Ovary (tissue), 9 donors: ENCODE measurements around the gene POU5F1. TPM values are rescaled to one million over a fixed set of nuclear protein-coding genes. Genes with fewer than 3 reads are reported as not detected.

ENCODE experiments used
- DNase-seq, 5 donors: peaks; one replicate each; pipeline ENCODE4 v3.0.0-alpha.2; 2019 to 2020
- H3K27ac ChIP-seq, 2 donors: fragments of 200-600 bp; one replicate each; pipeline versions ENCODE4 v1.5.1 to v1.8.0; 2019 to 2022
- H3K27me3 ChIP-seq: fragments of 200-600 bp; one replicate; pipeline ENCODE4 v1.8.0; 2022
- H3K36me3 ChIP-seq: fragments of 200-600 bp; sonication (generic); one replicate; pipeline ENCODE4 v1.5.1; 2019
- H3K4me1 ChIP-seq: one replicate; pipeline ENCODE4 v1.8.1; 2013; ENCODE audit warnings: mild to moderate bottlenecking, moderate library complexity; ENCODE audit not compliant: insufficient read depth
- H3K4me3 ChIP-seq: fragments of 200-600 bp; sonication (generic); one replicate; pipeline ENCODE4 v1.5.1; 2017
- H3K9me3 ChIP-seq, 2 donors: fragments of 200-600 bp in 1 of 2; sonication (generic) in 1 of 2; one replicate each; pipeline versions ENCODE4 v1.5.1 to v1.8.1; 2013 to 2019; ENCODE audit warnings: mild to moderate bottlenecking in 1 of 2, moderate library complexity in 1 of 2
- EP300 ChIP-seq: sonication (generic); formaldehyde crosslinking; IDR thresholded peaks from one replicate; pipeline ENCODE4 v1.6.1; 2017; ENCODE audit warnings: antibody characterized with exemption
- POLR2A ChIP-seq: fragments of 450-650 bp; IDR thresholded peaks from one replicate; pipeline ENCODE4 v1.6.1; 2017; ENCODE audit warnings: antibody characterized with exemption, mild to moderate bottlenecking, moderate library complexity
- WGBS, 3 donors: extraction: QIAGEN DNeasy Blood & Tissue Kit in 1 of 3; methylation state at CpG; one replicate each; pipeline versions ENCODE4 v1.1.5 to v1.1.7; 2013 to 2017; 5-methylcytosine and 5-hydroxymethylcytosine counted together
- intact Hi-C, 4 donors: fragments of 100-400 bp; cut with DNase I; formaldehyde crosslinking; loops; one replicate each; pipeline versions ENCODE4 v1.11.0 to v1.15.1; 2022 to 2023
- polyA plus RNA-seq, 2 donors: library from polyadenylated mRNA; stranded (reverse); fragments of 200-250 nt in 1 of 2; fragments of 350-450 nt in 1 of 2; fragmentation: Illumina TruSeq in 1 of 2; extraction: RNeasy Lipid Tissue Mini Kit (QIAGEN cat#74804) in 1 of 2; gene quantifications; one replicate each; pipeline ENCODE4 v1.2.3, GENCODE V29; 2013 to 2014
- total RNA-seq, 7 donors: library from RNA; depleted of rRNA in 2 of 7; stranded (reverse); fragments of >200 nt in 2 of 7; fragmentation: NEBNext Ultra II Directional in 3 of 7; extraction: Animal tissue kit (Norgen Biotek cat#: 25700) in 3 of 7; gene quantifications; one replicate each; pipeline versions ENCODE4 v1.1.0 to v1.2.4, GENCODE V29; 2016 to 2023
- TF ChIP-seq, protein P1 (sequence below), 3 donors: fragments of 450-650 bp in 2 of 3; fragments of 200-600 bp in 1 of 3; IDR thresholded peaks; one replicate each; pipeline versions ENCODE4 v1.5.1 to v1.8.0; 2016 to 2022; ENCODE audit warnings: antibody characterized with exemption in 3 of 3, mild to moderate bottlenecking in 1 of 3
- donor health status: DM: no; HTN: no; CAD: no; lungs with moderate emphysema.
- donor health status: DM: no; HTN: no; CAD: no.
- donor health status: Bipolar disorder and iron deficiency.
- donor health status: DM: yes; HTN: yes; CAD: no.
- donor health status: DM: no; HTN: no; CAD: no.
- donor health status: DM: yes; HTN: yes; CAD: no.

The POU5F1 gene
- total and polyA plus RNA-seq, 9 donors: 0.25 to 61.2 (median 2.1) TPM; not detected in 1

DNA sequence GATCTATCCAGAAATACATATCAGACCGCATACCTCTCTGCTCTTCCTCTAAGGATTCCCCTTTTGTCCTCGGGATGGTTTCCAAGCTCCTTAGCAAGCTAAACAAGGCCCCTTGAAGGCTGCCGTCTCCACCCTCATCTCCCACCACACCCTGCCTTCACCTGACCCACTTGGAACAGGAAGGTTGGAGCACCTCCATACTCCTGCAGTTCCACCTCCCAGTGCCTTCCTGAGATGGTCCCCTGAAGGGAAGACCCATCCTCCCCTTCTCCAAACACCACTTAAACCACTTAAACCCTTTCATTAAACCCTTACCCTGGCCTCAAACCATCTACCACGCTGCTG lies 8.5 kb upstream of the POU5F1 start:
- intact Hi-C loops: no loop called here
- no peaks in the 10 kb centered on the region for H3K9me3 ChIP-seq
- H3K4me3 ChIP-seq: no peak overlapping the region
- no peaks in the 10 kb centered on the region for H3K27me3 ChIP-seq
- H3K36me3 ChIP-seq: no peaks in the 10 kb centered on the region
- TF ChIP-seq EP300: no peak
- H3K27ac ChIP-seq: no peak overlapping the region
- no peaks in the 10 kb centered on the region for H3K4me1 ChIP-seq
- 50 to 70% (median 58%) methylated on average over 4 of the region's 4 CpGs for WGBS, 3 donors
- no peak for DNase-seq

DNA sequence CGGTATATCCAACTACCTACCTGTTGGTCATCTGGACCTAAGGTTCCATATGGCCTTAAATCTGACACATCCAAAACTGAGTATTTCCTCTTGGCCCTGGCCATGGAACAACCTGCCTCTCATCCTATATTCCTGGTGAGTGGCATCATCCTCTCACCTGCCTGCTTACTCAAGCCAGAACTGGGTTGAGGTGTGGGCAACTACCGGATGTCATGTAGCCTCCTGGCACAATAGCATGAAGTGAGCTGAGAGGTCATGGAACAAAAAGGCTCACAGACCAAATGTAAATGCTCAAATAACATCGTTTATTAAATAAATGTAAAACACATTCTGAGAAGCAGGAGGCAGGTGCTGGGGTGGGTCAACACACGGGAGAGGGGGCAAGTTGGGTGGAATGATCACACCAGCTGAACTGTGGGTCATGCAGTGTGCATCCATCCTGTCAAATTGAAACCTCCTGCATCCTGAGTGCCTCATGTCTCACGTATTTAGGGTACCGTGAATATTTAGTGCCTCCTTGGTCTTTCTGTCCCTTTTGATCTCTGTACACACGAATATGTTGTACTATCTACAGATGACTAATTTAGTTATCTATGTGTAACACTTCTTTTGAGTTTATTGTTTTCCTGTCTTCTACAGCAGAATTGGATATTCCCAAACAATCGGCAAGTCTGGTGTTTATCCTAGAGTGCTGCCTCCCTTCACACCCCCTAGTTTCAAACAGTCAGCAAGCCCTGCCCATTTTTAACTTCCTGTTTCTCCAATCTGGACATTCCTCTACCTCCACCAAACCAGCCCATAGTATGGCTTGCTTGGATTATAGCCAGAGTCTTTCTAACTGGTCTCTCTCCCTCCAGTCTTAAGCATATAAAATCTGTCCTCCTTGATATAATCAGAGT lies 7.9 kb upstream of the POU5F1 start:
- 36 to 45% (median 42%) methylated on average over 8 of the region's 8 CpGs for WGBS, 3 donors
- DNase-seq: no peak

GRCh38 chr6:31175971-31176370 lies 5.5 kb upstream of the POU5F1 start:
- intact Hi-C loops: no loop called here
- TF ChIP-seq EP300 (no peak), POLR2A (no peak)
- TF ChIP-seq, protein P1, sequence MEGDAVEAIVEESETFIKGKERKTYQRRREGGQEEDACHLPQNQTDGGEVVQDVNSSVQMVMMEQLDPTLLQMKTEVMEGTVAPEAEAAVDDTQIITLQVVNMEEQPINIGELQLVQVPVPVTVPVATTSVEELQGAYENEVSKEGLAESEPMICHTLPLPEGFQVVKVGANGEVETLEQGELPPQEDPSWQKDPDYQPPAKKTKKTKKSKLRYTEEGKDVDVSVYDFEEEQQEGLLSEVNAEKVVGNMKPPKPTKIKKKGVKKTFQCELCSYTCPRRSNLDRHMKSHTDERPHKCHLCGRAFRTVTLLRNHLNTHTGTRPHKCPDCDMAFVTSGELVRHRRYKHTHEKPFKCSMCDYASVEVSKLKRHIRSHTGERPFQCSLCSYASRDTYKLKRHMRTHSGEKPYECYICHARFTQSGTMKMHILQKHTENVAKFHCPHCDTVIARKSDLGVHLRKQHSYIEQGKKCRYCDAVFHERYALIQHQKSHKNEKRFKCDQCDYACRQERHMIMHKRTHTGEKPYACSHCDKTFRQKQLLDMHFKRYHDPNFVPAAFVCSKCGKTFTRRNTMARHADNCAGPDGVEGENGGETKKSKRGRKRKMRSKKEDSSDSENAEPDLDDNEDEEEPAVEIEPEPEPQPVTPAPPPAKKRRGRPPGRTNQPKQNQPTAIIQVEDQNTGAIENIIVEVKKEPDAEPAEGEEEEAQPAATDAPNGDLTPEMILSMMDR (IDR thresholded peaks at IDR 0.05): no peak
- no peaks in the 10 kb centered on the region for H3K27me3 ChIP-seq

More for the DNA sequence above, 7.9 kb upstream of the POU5F1 start:
- Histone ChIP-seq H3K27ac (no peak overlapping the region), H3K4me3 (no peak overlapping the region), H3K27me3 (no peaks in the 10 kb centered on the region), H3K9me3 (no peaks in the 10 kb centered on the region), H3K4me1 (no peaks in the 10 kb centered on the region), H3K36me3 (no peaks in the 10 kb centered on the region)
- TF ChIP-seq EP300 (no peak), POLR2A (no peak)
- TF ChIP-seq, protein P1 (IDR thresholded peaks at IDR 0.05): no peak
- intact Hi-C loops: no loop called here

GRCh38 chr6:31174378-31174777 lies 3.9 kb upstream of the POU5F1 start:
- Histone ChIP-seq H3K27ac (no peak overlapping the region), H3K4me1 (no peaks in the 10 kb centered on the region), H3K9me3 (no peaks in the 10 kb centered on the region), H3K27me3 (no peaks in the 10 kb centered on the region), H3K4me3 (no peak overlapping the region), H3K36me3 (no peaks in the 10 kb centered on the region)
- intact Hi-C loops: no loop called here
- no peak for TF ChIP-seq POLR2A
- TF ChIP-seq, protein P1 (IDR thresholded peaks at IDR 0.05): no peak
- no peak for TF ChIP-seq EP300
- whole genome bisulfite sequencing, 3 donors: 82 to 95% (median 87%) methylated on average over 5 of the region's 5 CpGs
- no peak for DNase-seq

More at GRCh38 chr6:31175971-31176370, 5.5 kb upstream of the POU5F1 start:
- H3K27ac ChIP-seq: no peak overlapping the region
- WGBS, 3 donors: 65 to 79% (median 78%) methylated on average over 3 of the region's 3 CpGs
- no peak for DNase-seq
- H3K4me3 ChIP-seq: no peak overlapping the region
- H3K4me1 ChIP-seq: no peaks in the 10 kb centered on the region
- H3K9me3 ChIP-seq: no peaks in the 10 kb centered on the region
- H3K36me3 ChIP-seq: no peaks in the 10 kb centered on the region

DNA sequence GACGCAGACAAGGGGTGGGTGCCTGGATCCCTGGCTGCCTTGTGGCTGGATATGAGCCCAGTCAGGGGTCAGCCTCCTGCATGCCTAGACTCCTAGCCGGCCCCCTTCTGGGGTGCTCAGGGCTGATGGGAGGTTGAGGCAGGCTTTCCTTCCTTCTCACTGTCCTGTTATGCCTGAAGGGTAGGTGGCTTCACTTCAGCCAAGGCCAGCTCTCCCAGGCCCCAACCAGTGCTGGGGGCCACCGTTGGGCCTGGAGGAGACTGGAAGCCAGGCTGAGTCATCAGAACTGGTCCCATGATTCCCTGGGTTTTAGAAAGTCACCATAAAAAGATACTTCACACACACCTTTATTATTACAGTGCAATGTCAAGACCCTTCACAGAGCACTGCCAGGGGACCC lies 2.9 kb upstream of the POU5F1 start:
- H3K36me3 ChIP-seq: no peaks in the 10 kb centered on the region
- intact Hi-C loops: no loop called here
- WGBS, 3 donors: 39 to 61% (median 44%) methylated on average over 3 of the region's 3 CpGs
- TF ChIP-seq, protein P1 (IDR thresholded peaks at IDR 0.05): no peak
- TF ChIP-seq POLR2A: no peak
- no peak overlapping the region for H3K27ac ChIP-seq
- no peaks in the 10 kb centered on the region for H3K27me3 ChIP-seq
- no peaks in the 10 kb centered on the region for H3K9me3 ChIP-seq
- no peak overlapping the region for H3K4me3 ChIP-seq
- DNase-seq: no peak
- H3K4me1 ChIP-seq: no peaks in the 10 kb centered on the region
